K562 (cell line): Measurements from ENCODE around the gene SIRPA. TPM values are rescaled to one million over a fixed set of nuclear protein-coding genes. Genes with fewer than 3 reads are reported as not detected.

Source experiments
- ATAC-seq: fragments of 200-7000 bp; cut with Tn5 transposase; 3 replicates; pipeline ENCODE4 v1.9.1; 2020; ENCODE audit warnings: moderate library complexity
- BruUV-seq: library from RNA; stranded (reverse); fragments of 400-500 nt; replicated peaks from 2 replicates; lab custom pipeline; 2021; lab: Mats Ljungman, UMichigan
- CTCF ChIA-PET: fragments of 300-600 bp; formaldehyde crosslinking; extraction: SDS; loops from one replicate; lab custom pipeline; 2021; ENCODE audit warnings: low intra/inter-chr PET ratio; lab: Yijun Ruan, JAX
- POLR2A ChIA-PET: fragments of 300-600, 350-650 bp; sonication (Branson Sonifier 250); formaldehyde crosslinking; extraction: SDS; loops from one replicate; lab custom pipeline; 2021; ENCODE audit warnings: antibody characterized with exemption, inconsistent platforms; lab: Yijun Ruan, JAX
- DNase-seq, 4 experiments: peaks; one replicate each; pipeline versions ENCODE4 v3.0.0 to v3.0.0-alpha.2; 2011 to 2018; ENCODE audit warnings: low spot score in 3 of 4, mixed read lengths in 3 of 4; ENCODE audit errors: extremely low read depth in 1 of 4
- FAIRE-seq: peaks from 2 replicates; lab custom pipeline; 2011; peaks lifted over from hg19 to GRCh38; lab: Jason Lieb, UNC
- H2AFZ ChIP-seq: 2 replicates; pipeline ENCODE4 v1.6.0; 2011; ENCODE audit warnings: low read depth, low read length, control low read depth, inconsistent platforms
- H3K27ac ChIP-seq: fragments of 200-600 bp; 3 replicates; pipeline ENCODE4 v1.8.0; 2011; ENCODE audit warnings: low read depth, mild to moderate bottlenecking, control low read depth, inconsistent platforms, low read length, moderate library complexity, mixed read lengths; ENCODE audit errors: extremely low read depth
- H3K27me3 ChIP-seq, 2 experiments: fragments of 300-600 bp in 1 of 2; 2 replicates in 1 of 2; 3 replicates in 1 of 2; pipeline versions ENCODE4 v1.6.0 to v1.8.0; 2011; ENCODE audit warnings: inconsistent platforms in 2 of 2, low read length in 2 of 2, mild to moderate bottlenecking in 1 of 2, mixed read lengths in 1 of 2, moderate library complexity in 1 of 2; ENCODE audit not compliant: control insufficient read depth in 2 of 2, insufficient read depth in 2 of 2
- H3K36me3 ChIP-seq: fragments of 300-600 bp; 3 replicates; pipeline ENCODE4 v1.8.0; 2011; ENCODE audit warnings: mild to moderate bottlenecking, low read length, inconsistent platforms; ENCODE audit not compliant: control insufficient read depth, insufficient read depth
- H3K4me1 ChIP-seq, 2 experiments: fragments of 200-600 bp in 1 of 2; replicated peaks in 1 of 2; 2 replicates in 1 of 2; 3 replicates in 1 of 2; pipeline versions ENCODE4 v1.5.1 to v1.8.0; 2011; ENCODE audit warnings: inconsistent platforms in 2 of 2, low read length in 2 of 2, mild to moderate bottlenecking in 1 of 2, mixed read lengths in 1 of 2, moderate library complexity in 1 of 2; ENCODE audit not compliant: control insufficient read depth in 2 of 2, insufficient read depth in 2 of 2
- H3K4me2 ChIP-seq: 2 replicates; pipeline ENCODE4 v1.6.1; 2011; ENCODE audit warnings: low read length, control low read depth, inconsistent platforms, mixed read lengths; ENCODE audit not compliant: insufficient read depth
- H3K4me3 ChIP-seq: fragments of 200-600 bp; sonication (generic), shearing (Covaris generic); 2 replicates; pipeline ENCODE4 v1.5.1; 2016; ENCODE audit warnings: control low read depth, inconsistent platforms
- H3K79me2 ChIP-seq: fragments of 200-600 bp; 3 replicates; pipeline ENCODE4 v1.8.0; 2011; ENCODE audit warnings: low read length, inconsistent platforms; ENCODE audit not compliant: control insufficient read depth, insufficient read depth
- H3K9ac ChIP-seq, 2 experiments: 2 replicates each; pipeline versions ENCODE4 v1.6.0 to v1.6.1; 2011; ENCODE audit warnings: low read depth in 2 of 2, low read length in 2 of 2, control low read depth in 1 of 2, inconsistent platforms in 1 of 2, mild to moderate bottlenecking in 1 of 2, mixed read lengths in 1 of 2; ENCODE audit not compliant: insufficient read depth in 1 of 2
- H3K9me1 ChIP-seq: one replicate; pipeline ENCODE4 v1.6.0; 2011; ENCODE audit warnings: inconsistent platforms, mild to moderate bottlenecking, low read length, moderate library complexity; ENCODE audit not compliant: control insufficient read depth, insufficient read depth
- H3K9me3 ChIP-seq: replicated peaks from 2 replicates; pipeline ENCODE4 v1.5.1; 2011; ENCODE audit warnings: low read depth, low read length, inconsistent platforms; ENCODE audit not compliant: control insufficient read depth, insufficient read depth
- H4K20me1 ChIP-seq: replicated peaks from 2 replicates; pipeline ENCODE4 v1.6.1; 2011; ENCODE audit warnings: low read length, inconsistent platforms, mixed read lengths; ENCODE audit not compliant: control insufficient read depth, insufficient read depth
- BRD4 ChIP-seq: fragments of 200-600 bp; sonication (generic); IDR thresholded peaks from 2 replicates; pipeline ENCODE4 v1.6.1; 2017; ENCODE audit warnings: inconsistent platforms
- CHD2 ChIP-seq: IDR thresholded peaks from 2 replicates; pipeline ENCODE4 v1.6.1; 2011; ENCODE audit warnings: low read depth, low read length
- EHMT2 ChIP-seq: fragments of 450-650 bp; IDR thresholded peaks from 2 replicates; pipeline ENCODE4 v1.6.1; 2018; ENCODE audit warnings: antibody characterized with exemption
- MCM2 ChIP-seq: fragments of 450-650 bp; IDR thresholded peaks from 2 replicates; pipeline ENCODE4 v1.6.1; 2017; ENCODE audit warnings: low read depth, mild to moderate bottlenecking
- PRDM10 ChIP-seq: fragments of 450-650 bp; IDR thresholded peaks from 2 replicates; pipeline ENCODE4 v1.6.1; 2018; ENCODE audit not compliant: partially characterized antibody
- RHOXF2B ChIP-seq: fragments of 250-450 bp; sonication (Bioruptor Pico); conservative IDR thresholded peaks from 2 replicates; pipeline ENCODE4 v1.5.1; 2021
- ZNF444 ChIP-seq: fragments of 250-450 bp; sonication (Bioruptor Pico); IDR thresholded peaks from 2 replicates; pipeline ENCODE4 v1.4.0; 2020; ENCODE audit warnings: mild to moderate bottlenecking, moderate library complexity
- ZNF778 ChIP-seq: fragments of 450-650 bp; formaldehyde crosslinking; IDR thresholded peaks from 2 replicates; pipeline ENCODE4 v1.4.0; 2020; ENCODE audit warnings: mild to moderate bottlenecking, moderate library complexity
- WGBS: fragments of 100-300 bp; shearing (Covaris generic); methylation state at CpG from one replicate; pipeline ENCODE4 v1.1.6; 2016; ENCODE audit warnings: low coverage, mixed read lengths; ENCODE audit not compliant: insufficient coverage; ENCODE audit errors: missing lambda C conversion rate; 5-methylcytosine and 5-hydroxymethylcytosine counted together
- in situ Hi-C: fragments of 300-500 bp; cut with MboI; formaldehyde crosslinking; loops from 4 replicates; pipeline ENCODE4 v1.15.0; 2018; ENCODE audit warnings: inconsistent platforms, mixed read lengths
- intact Hi-C: fragments of 100-400 bp; cut with micrococcal nuclease; formaldehyde crosslinking; loops from 2 replicates; pipeline ENCODE4 v1.14.2; 2022
- polyA plus RNA-seq, 8 experiments: library from polyadenylated mRNA; depleted of rRNA in 4 of 8; stranded (reverse) in 5 of 8; unstranded in 3 of 8; fragments of >200 nt; fragmentation: Nextera tagmentation in 2 of 8; fragmentation: Illumina TruSeq in 1 of 8; extraction: Ambion mirVana in 2 of 8; extraction: Trizol in 1 of 8; gene quantifications; 2 replicates each; pipeline versions ENCODE4 v1.2.1 to v1.2.3, GENCODE V29; 2011 to 2014; ENCODE audit warnings: inconsistent platforms in 1 of 8, missing spikeins in 1 of 8
- total RNA-seq, 7 experiments: library from RNA; depleted of rRNA in 6 of 7; stranded (reverse); fragments of >200 nt in 6 of 7; fragmentation: Illumina TruSeq in 2 of 7; extraction: Trizol in 2 of 7; gene quantifications; 2 replicates each; pipeline versions ENCODE4 v1.2.1 to v1.2.3, GENCODE V29; 2011 to 2021; ENCODE audit warnings: low replicate concordance in 1 of 7
- TF ChIP-seq, protein P1 (sequence below), 2 experiments: fragments of 450-650 bp in 1 of 2; sonication (generic) in 1 of 2; formaldehyde crosslinking in 1 of 2; IDR thresholded peaks in 1 of 2; conservative IDR thresholded peaks in 1 of 2; 2 replicates each; pipeline versions ENCODE4 v1.6.1 to v1.8.1; 2016 to 2023; ENCODE audit warnings: mild to moderate bottlenecking in 2 of 2, moderate library complexity in 2 of 2, inconsistent platforms in 1 of 2, missing genetic modification reagents in 1 of 2
- TF ChIP-seq, protein P2 (sequence below): fragments of 250-450 bp; sonication (Bioruptor Pico); IDR thresholded peaks from 2 replicates; pipeline ENCODE4 v1.5.0; 2021
- TF ChIP-seq, protein P3 (sequence below): fragments of 250-450 bp; sonication (Bioruptor Pico); IDR thresholded peaks from 2 replicates; pipeline ENCODE4 v1.4.0; 2020; ENCODE audit warnings: mild to moderate bottlenecking
- TF ChIP-seq, protein P4 (sequence below): fragments of 250-450 bp; sonication (Bioruptor Pico); IDR thresholded peaks from 2 replicates; pipeline ENCODE4 v1.8.0; 2021; ENCODE audit warnings: moderate library complexity, mild to moderate bottlenecking, inconsistent platforms

SIRPA gene
- total and polyA plus RNA-seq, 9 of the 15 experiments (the other 6 are each of a cell fraction or from before 2014, with no cell fraction given): 0.01 to 0.40 (median 0.11) TPM; not detected in 2

- TF ChIP-seq CHD2 (no peak), BRD4 (no peak)
- TF ChIP-seq, protein P1, sequence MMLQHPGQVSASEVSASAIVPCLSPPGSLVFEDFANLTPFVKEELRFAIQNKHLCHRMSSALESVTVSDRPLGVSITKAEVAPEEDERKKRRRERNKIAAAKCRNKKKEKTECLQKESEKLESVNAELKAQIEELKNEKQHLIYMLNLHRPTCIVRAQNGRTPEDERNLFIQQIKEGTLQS (IDR thresholded peaks at IDR 0.05): no peak
- TF ChIP-seq, protein P1 (CRISPR knock-in tag; conservative IDR thresholded peaks at IDR 0.05): no peak
These were observed 78.6 kb downstream of the SIRPA start (continued) for GRCh38 chr20:1973601-1974440.

GRCh38 chr20:1975291-1975690, 80.1 kb downstream of the SIRPA start:
- no peak for ATAC-seq
- in situ Hi-C loops: no loop called here
- WGBS: 0% methylated on average over 10 of the region's 11 CpGs

More at GRCh38 chr20:1975291-1975690, 80.1 kb downstream of the SIRPA start:
- Histone ChIP-seq H4K20me1 (no peaks in the 10 kb centered on the region), H3K36me3 (no peaks in the 10 kb centered on the region), H3K4me1 (no peaks in the 10 kb centered on the region), H3K27me3 (peaks cover 0 to 5% of the 10 kb centered on the region in 2 experiments; a peak in 1 of 5 replicates), H3K4me3 (no peak overlapping the region), H3K79me2 (no peaks in the 10 kb centered on the region), H3K9ac (no peak overlapping the region), H3K4me2 (no peak overlapping the region), H3K9me3 (no peaks in the 10 kb centered on the region), H3K9me1 (no peaks in the 10 kb centered on the region), H2AFZ (no peak overlapping the region), H3K27ac (no peak overlapping the region)
- BruUV-seq: no TSS peak
- intact Hi-C loops: no loop called here
- FAIRE-seq: no peak
- DNase-seq: no peak
- ChIA-PET POLR2A (no interaction called here), CTCF (no interaction called here)
- TF ChIP-seq ZNF444 (CRISPR knock-in tag): no peak
- TF ChIP-seq EHMT2: no peak
- no peak for TF ChIP-seq RHOXF2B (CRISPR knock-in tag)
- TF ChIP-seq MCM2: no peak
- TF ChIP-seq, protein P2, sequence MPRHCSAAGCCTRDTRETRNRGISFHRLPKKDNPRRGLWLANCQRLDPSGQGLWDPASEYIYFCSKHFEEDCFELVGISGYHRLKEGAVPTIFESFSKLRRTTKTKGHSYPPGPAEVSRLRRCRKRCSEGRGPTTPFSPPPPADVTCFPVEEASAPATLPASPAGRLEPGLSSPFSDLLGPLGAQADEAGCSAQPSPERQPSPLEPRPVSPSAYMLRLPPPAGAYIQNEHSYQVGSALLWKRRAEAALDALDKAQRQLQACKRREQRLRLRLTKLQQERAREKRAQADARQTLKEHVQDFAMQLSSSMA: no peak
- no peak for TF ChIP-seq PRDM10
- TF ChIP-seq, protein P3, sequence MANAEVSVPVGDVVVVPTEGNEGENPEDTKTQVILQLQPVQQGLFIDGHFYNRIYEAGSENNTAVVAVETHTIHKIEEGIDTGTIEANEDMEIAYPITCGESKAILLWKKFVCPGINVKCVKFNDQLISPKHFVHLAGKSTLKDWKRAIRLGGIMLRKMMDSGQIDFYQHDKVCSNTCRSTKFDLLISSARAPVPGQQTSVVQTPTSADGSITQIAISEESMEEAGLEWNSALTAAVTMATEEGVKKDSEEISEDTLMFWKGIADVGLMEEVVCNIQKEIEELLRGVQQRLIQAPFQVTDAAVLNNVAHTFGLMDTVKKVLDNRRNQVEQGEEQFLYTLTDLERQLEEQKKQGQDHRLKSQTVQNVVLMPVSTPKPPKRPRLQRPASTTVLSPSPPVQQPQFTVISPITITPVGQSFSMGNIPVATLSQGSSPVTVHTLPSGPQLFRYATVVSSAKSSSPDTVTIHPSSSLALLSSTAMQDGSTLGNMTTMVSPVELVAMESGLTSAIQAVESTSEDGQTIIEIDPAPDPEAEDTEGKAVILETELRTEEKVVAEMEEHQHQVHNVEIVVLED (CRISPR knock-in tag): no peak
- TF ChIP-seq ZNF778 (CRISPR knock-in tag): no peak
- TF ChIP-seq, protein P4, sequence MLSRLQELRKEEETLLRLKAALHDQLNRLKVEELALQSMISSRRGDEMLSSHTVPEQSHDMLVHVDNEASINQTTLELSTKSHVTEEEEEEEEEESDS: no peak
